ENCODE measurements around the gene SLC27A3. TPM values are rescaled to one million over a fixed set of nuclear protein-coding genes. Genes with fewer than 3 reads are reported as not detected.

SLC27A3 gene
- total and polyA plus RNA-seq, 2 donors (not counting 3 experiments of a cell fraction or from before 2014, with no cell fraction given), result 26.6 to 34.3 TPM

- Histone ChIP-seq H3K4me2 (ENCODE audit: insufficient read depth, low read length) (no peak overlapping the region), H2AFZ (ENCODE audit: low read depth, low read length) (no peak overlapping the region), H3K9ac (replicated peaks; ENCODE audit: extremely low read depth, insufficient read depth, low read length) (no peak overlapping the region), H4K20me1 (replicated peaks; ENCODE audit: control insufficient read depth, extremely low read depth, insufficient read depth, low read length) (no peaks in the 10 kb centered on the region), H3K27ac (ENCODE audit: insufficient read depth, low read depth, low read length) (no peak overlapping the region), H3K79me2 (ENCODE audit: control insufficient read depth, insufficient read depth, low read length) (no peaks in the 10 kb centered on the region), H3K4me1 (ENCODE audit: control insufficient read depth, extremely low read depth, insufficient read depth, low read length) (no peaks in the 10 kb centered on the region), H3K9me1 (replicated peaks; ENCODE audit: control insufficient read depth, extremely low read depth, insufficient read depth, low read length) (no peaks in the 10 kb centered on the region), H3K36me3 (ENCODE audit: control insufficient read depth in 2 of 2, extremely low read depth in 1 of 2, insufficient read depth in 2 of 2, low read length in 2 of 2) (peaks cover 0 to 3% of the 10 kb centered on the region in 2 experiments), H3K4me3 (replicated peaks in 1 of 3; ENCODE audit: insufficient read depth in 1 of 3, low read depth in 1 of 3, low read length in 3 of 3) (no peak overlapping the region), H3K9me3 (replicated peaks; ENCODE audit: control insufficient read depth, insufficient read depth, low read length) (no peaks in the 10 kb centered on the region), H3K27me3 (ENCODE audit: control insufficient read depth in 2 of 2, insufficient read depth in 2 of 2, low read length in 2 of 2) (no peaks in the 10 kb centered on the region)
- BruUV-seq (replicated peaks), result no TSS peak
- FAIRE-seq (no peak), DNase-seq (ENCODE audit: low read depth, low spot score) (no peak)
- intact Hi-C loops (cut with micrococcal nuclease), result no loop called here
- dilution Hi-C loops (cut with MboI; ENCODE audit: extremely low pct_ligation_motif_present, low sequenced_read_pairs), result no loop called here
- ChIA-PET POLR2A (no interaction called here), CTCF (interaction anchor here (0.5 to 4.1 kb wide), 5 partner anchors 9 to 186 kb away, joined by 3 to 65 read pairs (median 3); partner anchors contain the start of gene RAB13)
- TF ChIP-seq GATA2 (IDR thresholded peaks at IDR 0.05; ENCODE audit: insufficient read depth, insufficient read length, low read depth, low read length), result no peak
- no peak for TF ChIP-seq MAX (IDR thresholded peaks at IDR 0.05; ENCODE audit: insufficient read depth, insufficient read length)
- no peak for TF ChIP-seq JUN (IDR thresholded peaks at IDR 0.05; ENCODE audit: borderline replicate concordance, insufficient read depth, insufficient read length, low read depth)
- TF ChIP-seq EZH2 (IDR thresholded peaks at IDR 0.05; ENCODE audit: borderline replicate concordance, low read depth, low read length, severe bottlenecking), result no peak
- no peak for TF ChIP-seq MYC (IDR thresholded peaks at IDR 0.05; ENCODE audit: low read depth, low read length)
- TF ChIP-seq FOS (IDR thresholded peaks at IDR 0.05; ENCODE audit: borderline replicate concordance, insufficient read depth, low read length), result no peak
- TF ChIP-seq POLR2AphosphoS5 (IDR thresholded peaks at IDR 0.05; ENCODE audit: insufficient read depth, low read depth, low read length), result no peak
- TF ChIP-seq POLR2A (IDR thresholded peaks at IDR 0.05; ENCODE audit: low read depth, low read length), result no peak
- TF ChIP-seq CTCF (IDR thresholded peaks at IDR 0.05; ENCODE audit: extremely low read depth in 1 of 2, insufficient read depth in 1 of 2, low read depth in 1 of 2, low read length in 2 of 2), result no peak
Measured at GRCh38 chr1:153799566-153800465, 24.6 kb downstream of the SLC27A3 start.
